ENCODE results near the gene NALCN. TPM values are rescaled to one million over a fixed set of nuclear protein-coding genes. Genes with fewer than 3 reads are reported as not detected.

Gene NALCN
- total and polyA plus RNA-seq, 10 of the 15 experiments (the other 5 are each of a cell fraction or from before 2014, with no cell fraction given) = under 0.01 TPM; not detected in 9

- TF ChIP-seq RELB (IDR thresholded peaks at IDR 0.05; ENCODE audit: low read depth) (no peak), RBBP5 (conservative IDR thresholded peaks at IDR 0.05) (no peak), IKZF1 (conservative IDR thresholded peaks at IDR 0.05) (no peak), CBX5 (IDR thresholded peaks at IDR 0.05; ENCODE audit: low read depth) (no peak), FOS (IDR thresholded peaks at IDR 0.05; ENCODE audit: borderline replicate concordance, extremely low read depth, insufficient read length) (no peak), NR2C1 (IDR thresholded peaks at IDR 0.05) (no peak), ZNF274 (IDR thresholded peaks at IDR 0.05; ENCODE audit: insufficient read depth, insufficient read length) (no peak), ATF7 (IDR thresholded peaks at IDR 0.05; ENCODE audit: low read depth) (no peak), ZNF217 (IDR thresholded peaks at IDR 0.05) (no peak)
Measured at GRCh38 chr13:101157261-101157660, 259.0 kb downstream of the NALCN start (continued).

- in situ Hi-C loops (cut with MboI) = no loop called here
- Histone ChIP-seq H3K9me3 (replicated peaks; ENCODE audit: control insufficient read depth, insufficient read depth, low read length) (no peaks in the 10 kb centered on the region), H3K9ac (ENCODE audit: control insufficient read depth, insufficient read depth, low read length) (no peak overlapping the region), H3K4me1 (ENCODE audit: control insufficient read depth, insufficient read depth, low read length) (no peaks in the 10 kb centered on the region), H3K27me3 (replicated peaks in 1 of 2; ENCODE audit: control insufficient read depth in 2 of 2, insufficient read depth in 2 of 2, low read length in 1 of 2) (0 out of 4 replicates have a peak, but pooled peaks cover 0 to 2% of the 10 kb centered on the region in 2 experiments), H3K4me3 (no peak overlapping the region), H3K27ac (ENCODE audit: control insufficient read depth, insufficient read depth) (no peak overlapping the region), H3K36me3 (ENCODE audit: control insufficient read depth in 2 of 2, insufficient read depth in 2 of 2, low read length in 1 of 2) (no peaks in the 10 kb centered on the region), H3K4me2 (ENCODE audit: control insufficient read depth, insufficient read depth) (no peak overlapping the region), H4K20me1 (ENCODE audit: control insufficient read depth, insufficient read depth) (no peaks in the 10 kb centered on the region), H3K79me2 (ENCODE audit: control insufficient read depth, insufficient read depth, low read length) (no peaks in the 10 kb centered on the region), H2AFZ (ENCODE audit: control insufficient read depth, low read depth, low read length) (no peak overlapping the region)
- ATAC-seq = peak; percentile 53; the same call in 2 of the 3 replicates
- intact Hi-C loops (cut with micrococcal nuclease; ENCODE audit: unreplicated experiment) = no loop called here
- no TSS peak for BruUV-seq (replicated peaks)
- DNase-seq (ENCODE audit: low read depth, low spot score) = no peak
- ChIA-PET POLR2A (no interaction called here), SMC1A (ENCODE audit: uncharacterized antibody, unreplicated experiment) (interaction anchor here (0.7 to 3.1 kb wide), 2 partner anchors 11 to 114 kb away, joined by 3 to 17 read pairs; no protein-coding TSS in a partner anchor), RAD21 (ENCODE audit: unreplicated experiment) (no interaction called here), CTCF (interaction anchor here (0.6 to 3.6 kb wide), 3 partner anchors 11 to 583 kb away, joined by 3 to 27 read pairs (median 3); no protein-coding TSS in a partner anchor)
- 0% methylated on average over 2 of the region's 2 CpGs for WGBS (ENCODE audit: insufficient coverage, insufficient replicate concordance, low lambda C conversion rate, missing lambda C conversion rate)
- FAIRE-seq = no peak
- TF ChIP-seq KLF5 (IDR thresholded peaks at IDR 0.05; ENCODE audit: partially characterized antibody) = no peak
- TF ChIP-seq, protein P1, sequence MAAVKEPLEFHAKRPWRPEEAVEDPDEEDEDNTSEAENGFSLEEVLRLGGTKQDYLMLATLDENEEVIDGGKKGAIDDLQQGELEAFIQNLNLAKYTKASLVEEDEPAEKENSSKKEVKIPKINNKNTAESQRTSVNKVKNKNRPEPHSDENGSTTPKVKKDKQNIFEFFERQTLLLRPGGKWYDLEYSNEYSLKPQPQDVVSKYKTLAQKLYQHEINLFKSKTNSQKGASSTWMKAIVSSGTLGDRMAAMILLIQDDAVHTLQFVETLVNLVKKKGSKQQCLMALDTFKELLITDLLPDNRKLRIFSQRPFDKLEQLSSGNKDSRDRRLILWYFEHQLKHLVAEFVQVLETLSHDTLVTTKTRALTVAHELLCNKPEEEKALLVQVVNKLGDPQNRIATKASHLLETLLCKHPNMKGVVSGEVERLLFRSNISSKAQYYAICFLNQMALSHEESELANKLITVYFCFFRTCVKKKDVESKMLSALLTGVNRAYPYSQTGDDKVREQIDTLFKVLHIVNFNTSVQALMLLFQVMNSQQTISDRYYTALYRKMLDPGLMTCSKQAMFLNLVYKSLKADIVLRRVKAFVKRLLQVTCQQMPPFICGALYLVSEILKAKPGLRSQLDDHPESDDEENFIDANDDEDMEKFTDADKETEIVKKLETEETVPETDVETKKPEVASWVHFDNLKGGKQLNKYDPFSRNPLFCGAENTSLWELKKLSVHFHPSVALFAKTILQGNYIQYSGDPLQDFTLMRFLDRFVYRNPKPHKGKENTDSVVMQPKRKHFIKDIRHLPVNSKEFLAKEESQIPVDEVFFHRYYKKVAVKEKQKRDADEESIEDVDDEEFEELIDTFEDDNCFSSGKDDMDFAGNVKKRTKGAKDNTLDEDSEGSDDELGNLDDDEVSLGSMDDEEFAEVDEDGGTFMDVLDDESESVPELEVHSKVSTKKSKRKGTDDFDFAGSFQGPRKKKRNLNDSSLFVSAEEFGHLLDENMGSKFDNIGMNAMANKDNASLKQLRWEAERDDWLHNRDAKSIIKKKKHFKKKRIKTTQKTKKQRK (IDR thresholded peaks at IDR 0.05; ENCODE audit: low read depth, low read length) = no peak
- TF ChIP-seq, protein P2, sequence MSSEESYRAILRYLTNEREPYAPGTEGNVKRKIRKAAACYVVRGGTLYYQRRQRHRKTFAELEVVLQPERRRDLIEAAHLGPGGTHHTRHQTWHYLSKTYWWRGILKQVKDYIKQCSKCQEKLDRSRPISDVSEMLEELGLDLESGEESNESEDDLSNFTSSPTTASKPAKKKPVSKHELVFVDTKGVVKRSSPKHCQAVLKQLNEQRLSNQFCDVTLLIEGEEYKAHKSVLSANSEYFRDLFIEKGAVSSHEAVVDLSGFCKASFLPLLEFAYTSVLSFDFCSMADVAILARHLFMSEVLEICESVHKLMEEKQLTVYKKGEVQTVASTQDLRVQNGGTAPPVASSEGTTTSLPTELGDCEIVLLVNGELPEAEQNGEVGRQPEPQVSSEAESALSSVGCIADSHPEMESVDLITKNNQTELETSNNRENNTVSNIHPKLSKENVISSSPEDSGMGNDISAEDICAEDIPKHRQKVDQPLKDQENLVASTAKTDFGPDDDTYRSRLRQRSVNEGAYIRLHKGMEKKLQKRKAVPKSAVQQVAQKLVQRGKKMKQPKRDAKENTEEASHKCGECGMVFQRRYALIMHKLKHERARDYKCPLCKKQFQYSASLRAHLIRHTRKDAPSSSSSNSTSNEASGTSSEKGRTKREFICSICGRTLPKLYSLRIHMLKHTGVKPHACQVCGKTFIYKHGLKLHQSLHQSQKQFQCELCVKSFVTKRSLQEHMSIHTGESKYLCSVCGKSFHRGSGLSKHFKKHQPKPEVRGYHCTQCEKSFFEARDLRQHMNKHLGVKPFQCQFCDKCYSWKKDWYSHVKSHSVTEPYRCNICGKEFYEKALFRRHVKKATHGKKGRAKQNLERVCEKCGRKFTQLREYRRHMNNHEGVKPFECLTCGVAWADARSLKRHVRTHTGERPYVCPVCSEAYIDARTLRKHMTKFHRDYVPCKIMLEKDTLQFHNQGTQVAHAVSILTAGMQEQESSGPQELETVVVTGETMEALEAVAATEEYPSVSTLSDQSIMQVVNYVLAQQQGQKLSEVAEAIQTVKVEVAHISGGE (CRISPR knock-in tag; IDR thresholded peaks at IDR 0.05) = no peak
- TF ChIP-seq NR2F1 (conservative IDR thresholded peaks at IDR 0.05) = no peak
Measured at GRCh38 chr13:101155920-101156319, 260.4 kb downstream of the NALCN start.
